Hepatocyte (in vitro differentiated cells): ENCODE measurements around the gene OST4. TPM values are rescaled to one million over a fixed set of nuclear protein-coding genes. Genes with fewer than 3 reads are reported as not detected.
A peak's percentile ranks its signal among the peaks of the same experiment; 100 is the strongest.

Experiments used
- DNase-seq: peaks from one replicate; pipeline ENCODE4 v3.0.0-alpha.2; 2016; ENCODE audit warnings: low spot score
- H2AFZ ChIP-seq: fragments of 200-600 bp; sonication (generic); 2 replicates; pipeline ENCODE4 v1.6.0; 2016; ENCODE audit warnings: antibody characterized with exemption, mild to moderate bottlenecking
- H3K27ac ChIP-seq: fragments of 200-600 bp; sonication (generic); 2 replicates; pipeline ENCODE4 v1.5.1; 2016; ENCODE audit warnings: mild to moderate bottlenecking
- H3K27me3 ChIP-seq: fragments of 200-600 bp; sonication (generic); 2 replicates; pipeline ENCODE4 v1.6.1; 2016
- H3K36me3 ChIP-seq: fragments of 200-600 bp; sonication (generic); replicated peaks from 2 replicates; pipeline ENCODE4 v1.5.1; 2016; ENCODE audit warnings: low read depth; ENCODE audit not compliant: insufficient read depth
- H3K4me1 ChIP-seq: fragments of 200-600 bp; sonication (generic); 2 replicates; pipeline ENCODE4 v1.5.1; 2016; ENCODE audit warnings: mild to moderate bottlenecking, moderate library complexity; ENCODE audit not compliant: insufficient read depth
- H3K4me2 ChIP-seq: fragments of 200-600 bp; sonication (generic); 2 replicates; pipeline ENCODE4 v1.6.0; 2016
- H3K4me3 ChIP-seq: fragments of 200-600 bp; sonication (generic); 2 replicates; pipeline ENCODE4 v1.5.1; 2016; ENCODE audit warnings: mild to moderate bottlenecking
- H3K79me2 ChIP-seq: fragments of 200-600 bp; sonication (generic); 2 replicates; pipeline ENCODE4 v1.6.0; 2017; ENCODE audit warnings: mild to moderate bottlenecking
- H3K9me2 ChIP-seq: fragments of 200-600 bp; sonication (generic); replicated peaks from 2 replicates; pipeline ENCODE4 v1.6.0; 2017; ENCODE audit warnings: mild to moderate bottlenecking; ENCODE audit not compliant: insufficient read depth
- H3K9me3 ChIP-seq: fragments of 200-600 bp; sonication (generic); 2 replicates; pipeline ENCODE4 v1.5.1; 2016; ENCODE audit warnings: low read depth, mild to moderate bottlenecking
- H4K20me1 ChIP-seq: fragments of 200-600 bp; sonication (generic); 2 replicates; pipeline ENCODE4 v1.6.0; 2016; ENCODE audit warnings: mild to moderate bottlenecking; ENCODE audit not compliant: insufficient read depth, poor library complexity, severe bottlenecking
- EZH2 ChIP-seq: fragments of 200-600 bp; sonication (generic); IDR thresholded peaks from 2 replicates; pipeline ENCODE4 v1.6.1; 2016; ENCODE audit warnings: antibody characterized with exemption, mild to moderate bottlenecking, borderline replicate concordance
- EZH2phosphoT487 ChIP-seq: fragments of 200-600 bp; sonication (generic); IDR thresholded peaks from one replicate; pipeline ENCODE4 v1.6.1; 2018; ENCODE audit warnings: antibody characterized with exemption, mild to moderate bottlenecking, low read depth, moderate library complexity; ENCODE audit not compliant: unreplicated experiment, severe bottlenecking
- WGBS: methylation state at CpG from one replicate; pipeline ENCODE4 v1.1.6; 2016; ENCODE audit warnings: low lambda C conversion rate; ENCODE audit errors: missing lambda C conversion rate; 5-methylcytosine and 5-hydroxymethylcytosine counted together
- polyA plus RNA-seq: library from polyadenylated mRNA; unstranded; fragments of >200 nt; fragmentation: Nextera tagmentation; extraction: Ambion mirVana; gene quantifications from 2 replicates; pipeline ENCODE4 v1.2.1, GENCODE V29; 2016
- total RNA-seq: library from RNA; depleted of rRNA; stranded (reverse); fragments of >200 nt; gene quantifications from 2 replicates; pipeline ENCODE4 v1.2.3, GENCODE V29; 2014
- TF ChIP-seq, protein P1 (sequence below): fragments of 200-600 bp; sonication (generic); IDR thresholded peaks from 2 replicates; pipeline ENCODE4 v1.5.1; 2016; ENCODE audit warnings: antibody characterized with exemption, mild to moderate bottlenecking; ENCODE audit not compliant: poor library complexity

The OST4 gene
- total and polyA plus RNA-seq, 2 experiments from 2014 or later = 364 to 839 TPM

DNA sequence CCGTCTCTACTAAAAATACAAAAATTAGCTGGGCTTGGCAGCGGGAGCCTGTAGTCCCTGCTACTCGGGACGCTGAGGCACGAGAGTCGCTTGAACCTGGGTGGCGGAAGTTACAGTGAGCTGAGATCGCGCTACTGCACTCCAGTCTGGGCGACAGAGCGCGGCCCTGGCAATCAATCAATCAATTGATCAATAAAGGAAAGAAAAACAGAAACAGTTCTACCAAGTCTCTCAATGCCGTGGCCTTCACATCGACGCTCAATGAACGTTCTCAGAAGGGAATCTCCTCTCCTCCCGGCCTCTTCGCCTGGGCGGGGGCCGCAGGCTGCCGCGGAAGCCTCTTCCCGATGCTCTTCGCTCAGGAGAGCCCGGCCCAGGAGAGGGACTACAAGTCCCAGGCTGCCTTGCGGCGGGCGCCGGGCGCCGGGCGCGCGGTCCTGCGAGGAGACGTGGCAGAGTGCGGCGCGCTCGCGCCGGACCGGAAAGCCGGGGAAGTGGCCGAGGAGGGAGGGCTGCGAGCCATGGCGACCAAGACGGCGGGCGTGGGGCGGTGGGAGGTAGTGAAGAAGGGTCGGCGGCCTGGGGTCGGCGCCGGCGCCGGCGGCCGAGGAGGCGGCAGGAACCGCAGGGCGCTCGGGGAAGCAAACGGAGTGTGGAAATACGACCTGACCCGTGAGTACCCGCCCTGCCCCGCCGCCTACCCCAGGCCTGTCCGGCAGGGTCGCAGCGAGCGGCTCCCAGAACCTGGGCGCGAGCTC, 38.8 kb downstream of the OST4 start, which contains the start of gene TMEM214:
Gene TMEM214 (plus strand): TSS at position 471 of the 758 bp plus-strand sequence. CDS start 51 bp downstream, at position 522.
- whole genome bisulfite sequencing = 1% methylated on average over 53 of the region's 76 CpGs
- peaks cover 49% of the 10 kb centered on the region for H3K79me2 ChIP-seq

DNA sequence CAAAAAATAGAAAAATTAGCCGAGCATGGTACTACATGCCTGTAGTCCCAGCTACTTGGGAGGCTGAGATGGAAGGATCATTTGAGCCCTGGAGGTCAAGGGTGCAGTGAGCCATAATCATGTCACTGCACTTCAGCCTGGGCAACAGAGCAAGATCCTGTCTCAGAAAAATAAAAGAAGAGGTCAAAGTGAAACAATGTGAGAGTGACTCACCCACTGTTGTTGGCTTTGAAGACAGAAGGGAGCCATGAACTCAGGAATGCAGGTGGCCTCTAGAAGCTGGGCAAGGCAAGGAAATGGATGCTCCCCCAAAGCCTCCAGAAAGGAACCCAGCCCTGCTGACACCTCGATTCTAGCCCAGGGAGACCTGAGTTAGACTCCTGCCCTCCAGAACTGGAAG, 42.4 kb downstream of the OST4 start:
- no peak overlapping the region for H3K4me2 ChIP-seq
- H3K79me2 ChIP-seq = peaks cover 34% of the 10 kb centered on the region
- no peak overlapping the region for H3K4me3 ChIP-seq
- DNase-seq = no peak
- no peaks in the 10 kb centered on the region for H3K9me3 ChIP-seq
- WGBS = 93% methylated on average over 2 of the region's 2 CpGs
- no peaks in the 10 kb centered on the region for H3K36me3 ChIP-seq
- no peak for TF ChIP-seq EZH2
- TF ChIP-seq, protein P1, sequence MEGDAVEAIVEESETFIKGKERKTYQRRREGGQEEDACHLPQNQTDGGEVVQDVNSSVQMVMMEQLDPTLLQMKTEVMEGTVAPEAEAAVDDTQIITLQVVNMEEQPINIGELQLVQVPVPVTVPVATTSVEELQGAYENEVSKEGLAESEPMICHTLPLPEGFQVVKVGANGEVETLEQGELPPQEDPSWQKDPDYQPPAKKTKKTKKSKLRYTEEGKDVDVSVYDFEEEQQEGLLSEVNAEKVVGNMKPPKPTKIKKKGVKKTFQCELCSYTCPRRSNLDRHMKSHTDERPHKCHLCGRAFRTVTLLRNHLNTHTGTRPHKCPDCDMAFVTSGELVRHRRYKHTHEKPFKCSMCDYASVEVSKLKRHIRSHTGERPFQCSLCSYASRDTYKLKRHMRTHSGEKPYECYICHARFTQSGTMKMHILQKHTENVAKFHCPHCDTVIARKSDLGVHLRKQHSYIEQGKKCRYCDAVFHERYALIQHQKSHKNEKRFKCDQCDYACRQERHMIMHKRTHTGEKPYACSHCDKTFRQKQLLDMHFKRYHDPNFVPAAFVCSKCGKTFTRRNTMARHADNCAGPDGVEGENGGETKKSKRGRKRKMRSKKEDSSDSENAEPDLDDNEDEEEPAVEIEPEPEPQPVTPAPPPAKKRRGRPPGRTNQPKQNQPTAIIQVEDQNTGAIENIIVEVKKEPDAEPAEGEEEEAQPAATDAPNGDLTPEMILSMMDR = no peak
- no peak overlapping the region for H3K27ac ChIP-seq
- H3K27me3 ChIP-seq = no peaks in the 10 kb centered on the region
- H3K4me1 ChIP-seq = peaks cover 6% of the 10 kb centered on the region
- H3K9me2 ChIP-seq = no peaks in the 10 kb centered on the region
- no peak overlapping the region for H2AFZ ChIP-seq
- H4K20me1 ChIP-seq = no peaks in the 10 kb centered on the region

More for the DNA sequence above, 38.8 kb downstream of the OST4 start, which contains the start of gene TMEM214:
- H3K4me3 ChIP-seq = peak within 1 kb of the TSS; percentile 70
- H3K9me3 ChIP-seq = no peaks in the 10 kb centered on the region
- no peaks in the 10 kb centered on the region for H3K27me3 ChIP-seq
- peak within 1 kb of the TSS; percentile 65 for H3K27ac ChIP-seq
- TF ChIP-seq, protein P1 = peak; percentile 6
- TF ChIP-seq EZH2phosphoT487 = no peak
- H4K20me1 ChIP-seq = peaks cover 5% of the 10 kb centered on the region
- H3K4me2 ChIP-seq = peak within 1 kb of the TSS; percentile 92
- DNase-seq = peak; percentile 93
- peak within 1 kb of the TSS; percentile 99 for H2AFZ ChIP-seq
- H3K36me3 ChIP-seq = no peaks in the 10 kb centered on the region
- peaks cover 12% of the 10 kb centered on the region for H3K4me1 ChIP-seq
- no peaks in the 10 kb centered on the region for H3K9me2 ChIP-seq

DNA sequence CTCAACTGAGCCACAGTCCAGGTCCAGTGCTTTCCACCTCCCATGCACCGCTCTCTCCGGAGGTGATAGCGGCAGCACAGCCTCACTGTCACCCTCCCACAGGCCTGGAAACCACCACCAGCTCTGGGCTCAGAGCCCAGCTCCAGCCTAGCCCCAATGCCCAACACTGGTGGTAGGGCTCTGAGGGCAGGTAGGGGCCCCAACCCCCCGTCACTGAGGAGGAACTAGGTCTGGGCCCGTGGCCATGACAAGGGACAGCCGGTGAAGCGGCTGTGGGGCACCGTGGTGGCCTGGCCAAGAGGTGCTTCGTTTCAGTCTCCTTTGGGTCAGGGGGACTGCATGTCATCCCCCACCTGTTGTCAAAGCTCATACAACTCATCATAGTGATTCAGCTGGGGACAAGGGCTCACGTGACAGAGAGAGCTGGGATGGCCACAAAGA, 44.2 kb downstream of the OST4 start:
- H3K4me3 ChIP-seq = no peak overlapping the region
- H3K27me3 ChIP-seq = no peaks in the 10 kb centered on the region
- no peaks in the 10 kb centered on the region for H3K36me3 ChIP-seq
- H3K27ac ChIP-seq = no peak overlapping the region
- TF ChIP-seq EZH2phosphoT487 (no peak), EZH2 (no peak)
- TF ChIP-seq, protein P1 = no peak
- H3K9me3 ChIP-seq = no peaks in the 10 kb centered on the region
- no peak overlapping the region for H2AFZ ChIP-seq
- no peak overlapping the region for H3K4me2 ChIP-seq
- no peaks in the 10 kb centered on the region for H3K4me1 ChIP-seq
- no peaks in the 10 kb centered on the region for H3K9me2 ChIP-seq
- H3K79me2 ChIP-seq = peaks cover 18% of the 10 kb centered on the region
- no peaks in the 10 kb centered on the region for H4K20me1 ChIP-seq
- WGBS = 96% methylated on average over 10 of the region's 10 CpGs
- DNase-seq = no peak
